ENCODE results near the gene MAGEC3. TPM values are rescaled to one million over a fixed set of nuclear protein-coding genes. Genes with fewer than 3 reads are reported as not detected.
"Not testable (repeated sequence)": the region's sequence is repeated elsewhere in the genome, so short reads cannot be mapped to it uniquely, and the experiment has no call there.

Gene MAGEC3
- total RNA-seq, 1 experiment from 2014 or later, result not detected

- Mint-ChIP-seq H3K9me3 (peaks cover 73 to 79% of the 10 kb centered on the region in 2 experiments), H3K27ac (no peak overlapping the region), H3K36me3 (ENCODE audit: insufficient read depth in 1 of 3, low read depth in 3 of 3) (peaks cover 3 to 12% (median 6%) of the 10 kb centered on the region in 3 experiments; a peak in 5 of 7 replicates), H3K27me3 (ENCODE audit: low read depth) (no peaks in the 10 kb centered on the region), H3K4me1 (peaks cover 3 to 7% of the 10 kb centered on the region in 2 experiments; a peak in 3 of 4 replicates), H3K4me3 (no peak overlapping the region)
- Histone ChIP-seq H3K14ac (ENCODE audit: insufficient read depth, low read length) (no peak overlapping the region), H4K8ac (replicated peaks; ENCODE audit: insufficient read length, low read depth, low read length) (no peak overlapping the region), H2AFZ (ENCODE audit: low read length) (no peak overlapping the region), H3K79me1 (ENCODE audit: insufficient read depth, low read depth, low read length, poor library complexity, severe bottlenecking) (no peaks in the 10 kb centered on the region), H3K56ac (ENCODE audit: insufficient read length, low read depth, low read length) (no peak overlapping the region), H3K4ac (ENCODE audit: low read depth, low read length) (no peak overlapping the region), H3K9me3 (ENCODE audit: control insufficient read depth, low read depth, low read length) (peaks cover 29% of the 10 kb centered on the region), H2BK15ac (ENCODE audit: low read depth, low read length) (no peak overlapping the region), H3K79me2 (ENCODE audit: insufficient read depth, low read length) (no peaks in the 10 kb centered on the region), H2AK5ac (ENCODE audit: insufficient read length, low read length) (no peak overlapping the region), H3K4me1 (ENCODE audit: insufficient read depth, low read length) (no peaks in the 10 kb centered on the region), H3K23ac (ENCODE audit: insufficient read length, low read depth, low read length) (no peak overlapping the region), H3K9ac (ENCODE audit: extremely low read depth, insufficient read length, low read length) (no peak overlapping the region), H3K4me2 (ENCODE audit: insufficient read depth, insufficient read length, low read length) (no peak overlapping the region), H3K27me3 (ENCODE audit: insufficient read depth, low read length) (no peaks in the 10 kb centered on the region), H2BK120ac (ENCODE audit: low read depth, low read length, poor library complexity, severe bottlenecking) (no peak overlapping the region), H2BK12ac (ENCODE audit: insufficient read length, low read depth, low read length) (no peak overlapping the region), H3T11ph (ENCODE audit: low read length) (no peak overlapping the region), H2BK20ac (ENCODE audit: low read depth, low read length, poor library complexity, severe bottlenecking) (no peak overlapping the region), H2BK5ac (ENCODE audit: insufficient read length, low read length) (no peak overlapping the region), H4K20me1 (ENCODE audit: control insufficient read depth, insufficient read depth, insufficient read length) (no peaks in the 10 kb centered on the region), H4K91ac (ENCODE audit: insufficient read length, low read depth, low read length) (no peak overlapping the region), H3K23me2 (ENCODE audit: insufficient read length, low read depth, low read length, poor library complexity, severe bottlenecking) (no peaks in the 10 kb centered on the region), H4K5ac (ENCODE audit: insufficient read length, low read depth, low read length) (no peak overlapping the region), H3K27ac (ENCODE audit: insufficient read length, low read depth, low read length) (no peak overlapping the region), H3K18ac (ENCODE audit: insufficient read length, low read depth, low read length) (no peak overlapping the region)
- peak; percentile 30; the same call in 2 of the 3 replicates for TF ChIP-seq CTCF (conservative IDR thresholded peaks at IDR 0.05)
- no CpG with 5 or more reads among the region's 5 CpGs for WGBS (ENCODE audit: extremely low coverage, insufficient read length, low lambda C conversion rate)
- DNase-seq, result no peak
Measured at GRCh38 chrX:141879616-141880015, 41.5 kb downstream of the MAGEC3 start.

- not testable (repeated sequence) for H2BK5ac ChIP-seq (ENCODE audit: insufficient read length, low read length); H3K23me2 ChIP-seq (ENCODE audit: insufficient read length, low read depth, low read length, poor library complexity, severe bottlenecking); H2BK20ac ChIP-seq (ENCODE audit: low read depth, low read length, poor library complexity, severe bottlenecking); H3K79me2 ChIP-seq (ENCODE audit: insufficient read depth, low read length); DNase-seq; H3K4me3 Mint-ChIP-seq; H4K8ac ChIP-seq (replicated peaks; ENCODE audit: insufficient read length, low read depth, low read length); H3K27ac ChIP-seq (ENCODE audit: insufficient read length, low read depth, low read length); H4K91ac ChIP-seq (ENCODE audit: insufficient read length, low read depth, low read length); H2AK5ac ChIP-seq (ENCODE audit: insufficient read length, low read length); H3K27me3 Mint-ChIP-seq (ENCODE audit: low read depth); H3K4me1 Mint-ChIP-seq; H2AFZ ChIP-seq (ENCODE audit: low read length); H4K5ac ChIP-seq (ENCODE audit: insufficient read length, low read depth, low read length); H3K23ac ChIP-seq (ENCODE audit: insufficient read length, low read depth, low read length); H2BK12ac ChIP-seq (ENCODE audit: insufficient read length, low read depth, low read length); H3K27ac Mint-ChIP-seq; H3K4ac ChIP-seq (ENCODE audit: low read depth, low read length); H3K18ac ChIP-seq (ENCODE audit: insufficient read length, low read depth, low read length); H3K56ac ChIP-seq (ENCODE audit: insufficient read length, low read depth, low read length); H3K27me3 ChIP-seq (ENCODE audit: insufficient read depth, low read length); H3K36me3 Mint-ChIP-seq (ENCODE audit: insufficient read depth in 1 of 3, low read depth in 3 of 3); H3K4me2 ChIP-seq (ENCODE audit: insufficient read depth, insufficient read length, low read length); H3K14ac ChIP-seq (ENCODE audit: insufficient read depth, low read length); H3K79me1 ChIP-seq (ENCODE audit: insufficient read depth, low read depth, low read length, poor library complexity, severe bottlenecking); H3K9ac ChIP-seq (ENCODE audit: extremely low read depth, insufficient read length, low read length); H4K20me1 ChIP-seq (ENCODE audit: control insufficient read depth, insufficient read depth, insufficient read length); H2BK120ac ChIP-seq (ENCODE audit: low read depth, low read length, poor library complexity, severe bottlenecking); H3K4me1 ChIP-seq (ENCODE audit: insufficient read depth, low read length); H2BK15ac ChIP-seq (ENCODE audit: low read depth, low read length); H3T11ph ChIP-seq (ENCODE audit: low read length)
- peaks cover 13% of the 10 kb centered on the region for H3K9me3 ChIP-seq (ENCODE audit: control insufficient read depth, low read depth, low read length)
- peaks cover 67 to 72% of the 10 kb centered on the region in 2 experiments for H3K9me3 Mint-ChIP-seq
- WGBS (ENCODE audit: extremely low coverage, insufficient read length, low lambda C conversion rate), result no CpG with 5 or more reads among the region's 5 CpGs
Measured at GRCh38 chrX:141888811-141889210, 50.7 kb downstream of the MAGEC3 start.

Data from H9 (cell line).